ENCODE measurements around the gene ZNF638. TPM values are rescaled to one million over a fixed set of nuclear protein-coding genes. Genes with fewer than 3 reads are reported as not detected.

Gene ZNF638
- total RNA-seq, 3 donors from 2014 or later: 87.4 to 118 (median 95.0) TPM

DNA sequence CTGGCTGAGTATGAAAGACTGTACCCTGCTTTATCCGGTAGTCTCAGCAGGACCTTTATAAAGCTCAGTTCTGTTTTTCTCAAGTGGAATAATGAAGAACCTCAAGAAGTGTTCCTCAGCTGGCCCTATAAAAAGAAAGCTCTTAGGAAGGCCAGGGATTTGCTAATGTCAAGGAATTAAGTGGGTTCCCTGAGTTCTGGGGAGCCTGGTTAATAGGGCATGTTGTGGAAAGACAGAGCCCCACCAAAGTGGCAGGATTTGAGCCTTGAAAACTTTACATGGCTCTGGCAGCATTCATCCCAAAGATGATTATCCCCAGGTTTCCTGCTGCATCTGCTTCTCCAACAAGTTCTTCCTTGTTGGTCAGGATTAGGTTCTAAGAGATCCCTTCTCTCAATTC lies 114.9 kb downstream of the ZNF638 start:
- Histone ChIP-seq H3K4me1 (ENCODE audit: low read depth) (no peaks in the 10 kb centered on the region), H3K4me3 (no peak overlapping the region), H3K36me3 (ENCODE audit: low read depth) (no peaks in the 10 kb centered on the region), H3K9me3 (no peaks in the 10 kb centered on the region)
- no peak for ATAC-seq
- intact Hi-C loops (cut with DNase I, micrococcal nuclease): no loop called here
- no peak for TF ChIP-seq CTCF (IDR thresholded peaks at IDR 0.05)
- no peak for DNase-seq

GRCh38 chr2:71449343-71449742 lies 117.8 kb downstream of the ZNF638 start:
- H3K9me3 ChIP-seq: no peaks in the 10 kb centered on the region
- H3K4me1 ChIP-seq (ENCODE audit: low read depth): peaks cover 7% of the 10 kb centered on the region
- no peaks in the 10 kb centered on the region for H3K36me3 ChIP-seq (ENCODE audit: low read depth)
- intact Hi-C loops (cut with DNase I, micrococcal nuclease): no loop called here
- DNase-seq (no peak), ATAC-seq (no peak)
- no peak overlapping the region for H3K4me3 ChIP-seq
- no peak for TF ChIP-seq CTCF (IDR thresholded peaks at IDR 0.05)

DNA sequence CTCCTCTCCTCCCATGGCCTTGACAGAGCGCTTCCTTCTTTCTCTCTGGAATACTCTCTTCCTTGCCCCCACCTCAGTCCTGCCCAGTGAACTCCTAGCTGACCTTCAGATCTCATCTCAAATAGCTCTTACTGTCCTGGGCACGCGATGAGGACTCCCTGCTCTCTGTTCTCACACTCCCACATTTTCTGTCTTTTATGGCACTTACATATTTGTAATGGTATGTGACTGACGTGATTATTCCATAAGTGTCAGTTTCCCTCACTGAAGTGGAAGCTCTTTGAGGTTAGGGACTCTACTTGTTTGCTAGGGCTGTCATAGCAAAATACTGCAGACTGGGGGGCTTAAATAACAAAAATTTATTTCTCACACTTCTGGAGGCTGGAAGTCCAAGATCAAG lies 120.1 kb downstream of the ZNF638 start:
- H3K36me3 ChIP-seq (ENCODE audit: low read depth): no peaks in the 10 kb centered on the region
- H3K9me3 ChIP-seq: no peaks in the 10 kb centered on the region
- ATAC-seq (no peak), DNase-seq (no peak)
- no peak for TF ChIP-seq CTCF (IDR thresholded peaks at IDR 0.05)
- H3K4me1 ChIP-seq (ENCODE audit: low read depth): peaks cover 7% of the 10 kb centered on the region
- H3K4me3 ChIP-seq: no peak overlapping the region
- intact Hi-C loops (cut with DNase I, micrococcal nuclease): no loop called here

DNA sequence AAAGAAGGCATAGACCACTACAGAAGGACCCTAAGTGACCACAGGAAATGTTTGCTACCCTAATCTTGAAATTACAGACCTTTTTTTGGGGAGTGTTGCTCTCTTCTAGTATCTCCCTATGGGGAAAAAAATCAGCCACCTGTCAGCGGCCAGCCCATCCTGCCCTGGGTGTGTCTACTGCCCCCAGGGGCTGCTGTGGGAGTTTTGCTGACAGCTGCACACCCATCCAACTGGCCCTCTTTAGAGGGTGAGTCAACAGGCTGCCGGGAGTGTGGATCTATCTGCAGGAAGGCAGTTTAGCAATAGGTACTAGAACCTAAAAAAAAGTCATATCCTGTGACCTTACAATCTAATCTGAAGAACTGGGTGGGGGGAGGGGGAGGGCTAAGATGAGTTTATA lies 121.0 kb downstream of the ZNF638 start:
- H3K9me3 ChIP-seq: no peaks in the 10 kb centered on the region
- DNase-seq: no peak
- no peaks in the 10 kb centered on the region for H3K36me3 ChIP-seq (ENCODE audit: low read depth)
- no peak overlapping the region for H3K4me3 ChIP-seq
- intact Hi-C loops (cut with DNase I, micrococcal nuclease): no loop called here
- no peak for TF ChIP-seq CTCF (IDR thresholded peaks at IDR 0.05)
- peaks cover 7% of the 10 kb centered on the region for H3K4me1 ChIP-seq (ENCODE audit: low read depth)
- ATAC-seq: peak; percentile 35

DNA sequence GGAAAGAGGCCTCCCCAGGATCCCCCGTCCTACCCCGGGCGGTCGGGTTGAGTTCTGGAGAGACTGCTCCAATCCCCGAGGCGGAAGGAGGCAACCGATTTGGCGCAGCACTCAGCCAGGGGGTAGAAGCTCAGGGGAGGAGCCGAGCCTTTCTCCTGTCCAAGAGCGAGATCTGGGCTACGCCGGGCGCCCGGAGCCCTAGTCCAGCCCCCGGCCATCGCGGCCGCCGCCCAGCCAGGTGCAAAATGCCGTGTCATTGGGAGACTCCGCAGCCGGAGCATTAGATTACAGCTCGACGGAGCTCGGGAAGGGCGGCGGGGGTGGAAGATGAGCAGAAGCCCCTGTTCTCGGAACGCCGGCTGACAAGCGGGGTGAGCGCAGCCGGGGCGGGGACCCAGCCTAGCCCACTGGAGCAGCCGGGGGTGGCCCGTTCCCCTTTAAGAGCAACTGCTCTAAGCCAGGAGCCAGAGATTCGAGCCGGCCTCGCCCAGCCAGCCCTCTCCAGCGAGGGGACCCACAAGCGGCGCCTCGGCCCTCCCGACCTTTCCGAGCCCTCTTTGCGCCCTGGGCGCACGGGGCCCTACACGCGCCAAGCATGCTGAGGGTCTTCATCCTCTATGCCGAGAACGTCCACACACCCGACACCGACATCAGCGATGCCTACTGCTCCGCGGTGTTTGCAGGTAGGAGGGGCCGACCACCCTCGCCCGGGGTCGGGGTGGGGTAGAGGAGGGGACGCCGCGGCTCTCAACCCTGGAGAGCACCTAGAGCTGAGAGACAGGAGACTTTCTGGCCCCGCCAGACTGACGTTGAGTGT lies 122.0 kb downstream of the ZNF638 start, which contains the start of gene DYSF:
TSS of gene DYSF (plus strand) at position 158 of the 817 bp plus-strand sequence.
- intact Hi-C loops (cut with DNase I, micrococcal nuclease): no loop called here
- no peaks in the 10 kb centered on the region for H3K9me3 ChIP-seq
- TF ChIP-seq CTCF (IDR thresholded peaks at IDR 0.05): no peak
- H3K4me3 ChIP-seq: peak within 1 kb of the TSS; percentile 6
- ATAC-seq: peak; percentile 59
- peaks cover 7% of the 10 kb centered on the region for H3K4me1 ChIP-seq (ENCODE audit: low read depth)
- DNase-seq: peak in 2 of 3 donors; percentile 38 to 67
- H3K36me3 ChIP-seq (ENCODE audit: low read depth): no peaks in the 10 kb centered on the region
